HG03095 (cell line): ENCODE results near the gene COPS3.

Source experiments
- ATAC-seq: cut with Tn5 transposase; IDR thresholded peaks from one replicate; pipeline ENCODE4 v1.9.1; 2021; ENCODE audit warnings: moderate library complexity; ENCODE audit not compliant: unreplicated experiment

Gene COPS3

GRCh38 chr17:17280613-17281549 is at the start of gene COPS3:
TSS of gene COPS3 (minus strand) at chr17:17281246. CDS start at chr17:17281186, 60 bp downstream.
- peak; percentile 86 for ATAC-seq

- ATAC-seq: no peak
Observed at GRCh38 chr17:17328251-17328650, 47.2 kb upstream of the COPS3 start.

GRCh38 chr17:17326275-17326875 is 45.3 kb upstream of the COPS3 start:
- no peak for ATAC-seq

- ATAC-seq: no peak
Observed at GRCh38 chr17:17325816-17326215, 44.8 kb upstream of the COPS3 start.

GRCh38 chr17:17325228-17325627 is 44.2 kb upstream of the COPS3 start:
- ATAC-seq: no peak

GRCh38 chr17:17324616-17325015 is 43.6 kb upstream of the COPS3 start:
- no peak for ATAC-seq

GRCh38 chr17:17322516-17323510 is 41.8 kb upstream of the COPS3 start:
- ATAC-seq: no peak

- no peak for ATAC-seq
Observed at GRCh38 chr17:17321356-17322025, 40.4 kb upstream of the COPS3 start.

GRCh38 chr17:17320911-17321220 is 39.8 kb upstream of the COPS3 start:
- ATAC-seq: no peak

GRCh38 chr17:17320188-17320910 is 39.3 kb upstream of the COPS3 start:
- no peak for ATAC-seq

GRCh38 chr17:17315142-17315821 is 34.2 kb upstream of the COPS3 start:
- no peak for ATAC-seq

GRCh38 chr17:17314501-17315071 is 33.5 kb upstream of the COPS3 start:
- ATAC-seq: no peak

- no peak for ATAC-seq
Observed at GRCh38 chr17:17313350-17313991, 32.4 kb upstream of the COPS3 start.

GRCh38 chr17:17309356-17309755 is 28.3 kb upstream of the COPS3 start:
- ATAC-seq: no peak

- peak; percentile 48 for ATAC-seq
Observed at GRCh38 chr17:17305281-17305801, 24.3 kb upstream of the COPS3 start.

GRCh38 chr17:17304521-17304985 is 23.5 kb upstream of the COPS3 start:
- ATAC-seq: no peak

- no peak for ATAC-seq
Observed at GRCh38 chr17:17303847-17304490, 22.9 kb upstream of the COPS3 start.
